Left lobe of liver (tissue), 2 donors: ENCODE data around the gene ZP3. TPM values are rescaled to one million over a fixed set of nuclear protein-coding genes. Genes with fewer than 3 reads are reported as not detected.
"Not testable (repeated sequence)": the region's sequence is repeated elsewhere in the genome, so short reads cannot be mapped to it uniquely, and the experiment has no call there.

Source experiments
- ATAC-seq: fragments of 200-7000 bp; cut with Tn5 transposase; one replicate; pipeline ENCODE4 v1.9.1; 2020; ENCODE audit warnings: mild to moderate bottlenecking, moderate library complexity
- DNase-seq: peaks from one replicate; pipeline ENCODE4 v3.0.0-alpha.2; 2020; ENCODE audit warnings: low spot score
- total RNA-seq: library from RNA; stranded (reverse); gene quantifications from one replicate; pipeline ENCODE4 v1.2.1, GENCODE V29; 2021
- donor health status: DM: no; HTN: no; CAD: no; lungs with moderate emphysema.
- donor health status: DM: no; HTN: yes; CAD: no.

The ZP3 gene
- total RNA-seq, 1 donor from 2014 or later = 0.20 TPM

DNA sequence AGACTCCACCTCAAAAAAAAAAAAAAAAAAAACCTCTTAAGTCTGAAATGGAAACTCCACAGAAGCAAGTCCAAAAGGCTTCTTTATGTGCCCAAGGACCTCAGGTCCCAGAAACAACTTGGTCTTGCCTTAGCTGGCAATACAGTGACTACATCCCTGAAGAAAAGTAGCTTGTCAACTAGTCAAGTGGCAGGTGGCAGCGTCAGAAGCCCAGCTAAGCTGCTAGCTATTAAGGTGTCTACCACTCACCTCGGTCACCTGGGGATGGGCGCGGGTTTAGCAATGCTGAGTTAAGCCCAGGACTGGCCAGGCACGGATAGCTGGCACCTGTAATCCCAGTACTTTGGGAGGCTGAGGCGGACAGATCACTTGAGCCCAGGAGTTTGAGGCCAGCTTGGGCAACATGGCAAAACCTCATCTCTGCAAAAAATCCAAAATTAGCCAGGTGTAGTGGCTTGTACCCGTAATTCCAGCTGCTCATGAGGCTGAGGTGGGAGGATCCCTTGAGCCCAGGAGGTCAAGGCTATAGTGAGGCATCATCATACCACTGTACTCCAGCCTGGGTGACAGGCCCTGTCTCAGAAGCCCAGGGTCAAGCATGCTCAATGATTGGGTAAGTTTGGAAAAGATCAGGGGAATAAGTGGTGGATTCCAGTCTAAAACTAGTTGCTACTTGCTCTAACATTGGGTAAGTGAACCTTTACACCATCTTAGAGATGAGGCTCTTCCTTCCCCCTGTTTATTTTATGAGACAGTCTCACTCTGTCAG, 14.6 kb downstream of the ZP3 start:
- DNase-seq, ATAC-seq: not testable (repeated sequence)

- not testable (repeated sequence) for DNase-seq, ATAC-seq
These were observed 15.7 kb downstream of the ZP3 start for GRCh38 chr7:76440404-76440803.

- peak; percentile 72 for ATAC-seq
- DNase-seq = not testable (repeated sequence)
These were observed 17.0 kb downstream of the ZP3 start for GRCh38 chr7:76441792-76442191.

DNA sequence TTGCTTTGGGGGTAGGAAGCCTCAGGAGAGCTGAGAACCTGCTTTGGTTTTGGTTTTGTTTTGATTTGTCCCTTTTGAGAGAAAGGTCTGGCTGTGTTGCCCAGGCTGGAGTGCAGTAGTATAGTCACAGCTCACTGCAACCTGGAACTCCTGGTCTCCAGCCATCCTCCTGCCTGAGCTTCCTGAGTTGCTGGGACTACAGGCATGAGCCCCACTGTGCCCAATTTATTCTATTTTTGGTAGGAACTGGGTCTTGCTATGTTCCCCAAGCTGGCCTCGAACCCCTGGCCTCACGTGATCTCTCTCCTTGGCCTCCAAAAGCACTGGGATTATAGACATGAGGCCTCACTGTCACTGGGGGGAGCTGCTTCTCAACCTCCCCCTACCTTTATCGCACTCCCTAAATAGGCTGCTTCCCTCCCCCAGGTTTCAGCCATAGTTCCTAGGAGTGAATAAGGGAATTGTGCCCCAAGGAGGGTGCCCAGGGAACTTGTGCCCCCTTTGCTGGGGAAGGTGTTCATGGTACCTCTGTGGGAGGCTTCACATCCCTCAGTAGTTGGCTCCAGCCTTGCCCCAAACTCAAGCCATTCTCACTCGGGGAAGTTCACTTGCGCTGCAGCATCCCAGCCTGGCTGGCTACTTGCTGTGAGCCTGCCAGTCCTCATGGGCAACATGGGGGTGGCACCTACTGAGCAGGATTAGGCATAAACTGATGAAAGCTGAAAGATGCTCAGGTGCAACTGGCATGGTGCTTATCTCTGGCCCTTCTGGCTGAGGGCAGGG, 18.1 kb downstream of the ZP3 start:
- DNase-seq, ATAC-seq: not testable (repeated sequence)

GRCh38 chr7:76443846-76444245, 19.1 kb downstream of the ZP3 start:
- DNase-seq, ATAC-seq: not testable (repeated sequence)

- DNase-seq = not testable (repeated sequence)
- peak; percentile 83 for ATAC-seq
These were observed 20.8 kb downstream of the ZP3 start for GRCh38 chr7:76445577-76446008.

DNA sequence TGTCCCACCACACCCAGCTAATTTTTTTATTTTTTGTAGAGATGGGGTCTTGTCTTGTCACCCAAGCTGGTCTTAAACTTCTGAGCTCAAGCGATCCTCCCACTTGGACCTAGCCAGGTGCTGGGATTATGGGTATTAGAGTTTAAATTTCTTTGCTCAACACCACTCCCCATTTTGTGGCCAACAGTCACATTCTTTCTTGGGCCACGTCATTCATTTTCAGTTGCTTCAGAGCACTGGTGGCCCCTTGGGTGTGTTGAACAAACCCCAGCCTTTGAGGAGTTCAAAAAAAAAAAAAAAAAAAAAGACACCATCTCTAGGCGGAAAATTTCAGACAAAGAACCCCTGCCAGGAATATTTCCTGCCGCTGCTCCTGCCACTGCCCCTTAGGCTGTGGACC, 32.3 kb downstream of the ZP3 start:
- ATAC-seq, DNase-seq: not testable (repeated sequence)

DNA sequence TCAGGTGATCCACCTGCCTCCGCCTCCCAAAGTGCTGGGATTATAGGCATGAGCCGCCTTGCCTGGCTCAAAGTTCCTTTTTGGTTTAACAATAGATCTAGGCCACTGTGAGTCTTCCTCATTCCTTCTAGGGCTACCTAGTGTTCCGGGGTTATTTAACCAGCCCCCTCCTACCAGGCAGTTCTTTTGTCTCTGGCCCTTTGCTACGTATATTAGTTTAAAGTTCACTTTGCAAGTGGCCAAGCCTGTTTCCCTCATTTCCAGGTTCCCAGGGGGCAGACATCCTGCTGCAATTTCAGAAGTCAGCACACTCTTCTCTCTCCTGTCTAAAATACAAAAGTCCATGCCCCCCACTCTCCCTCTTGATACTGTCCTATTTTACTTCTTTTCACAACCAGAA, 33.8 kb downstream of the ZP3 start:
- ATAC-seq, DNase-seq: not testable (repeated sequence)

GRCh38 chr7:76460767-76461166, 36.0 kb downstream of the ZP3 start:
- not testable (repeated sequence) for ATAC-seq, DNase-seq

DNA sequence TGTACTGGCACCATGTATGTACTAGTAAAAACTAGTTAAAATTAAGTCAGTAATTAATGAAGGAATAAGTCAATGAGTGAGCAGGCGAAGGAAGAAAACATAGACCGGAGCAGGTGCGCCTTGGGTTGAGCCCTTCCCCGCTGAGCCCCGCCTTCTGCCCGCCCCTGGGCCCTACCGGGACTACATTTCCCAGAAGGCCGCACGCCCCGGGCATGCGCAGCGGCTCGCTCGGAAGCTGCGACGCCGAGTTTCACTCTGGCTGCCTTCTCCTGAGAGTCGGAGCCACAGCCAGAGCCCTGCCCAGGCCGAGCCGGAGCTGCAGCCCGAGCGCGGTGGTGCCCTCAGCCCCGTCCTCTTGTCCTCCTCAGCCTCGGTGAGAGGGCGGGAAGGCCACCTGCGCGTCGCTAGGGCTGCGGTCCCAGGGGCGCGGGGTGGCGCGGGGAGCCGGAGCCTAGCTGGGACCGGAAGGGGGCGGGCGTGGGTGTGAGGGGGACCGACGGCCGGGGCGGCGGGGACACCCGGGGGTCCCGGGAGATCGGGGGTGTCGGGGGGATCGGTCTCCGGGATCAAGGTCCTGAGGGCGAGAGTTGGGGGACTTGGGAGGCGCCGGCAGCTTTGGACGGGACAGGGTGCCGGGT, 36.8 kb downstream of the ZP3 start, which contains the start of gene DTX2:
DTX2 (plus strand) TSS at position 246 of the 638 bp plus-strand sequence. CDS start 18,801 bp downstream, outside the sequence.
- peak; percentile 62 for DNase-seq
- peak; percentile 97 for ATAC-seq

GRCh38 chr7:76462271-76462882, 37.6 kb downstream of the ZP3 start:
- ATAC-seq = peak; percentile 67
- DNase-seq = not testable (repeated sequence)

DNA sequence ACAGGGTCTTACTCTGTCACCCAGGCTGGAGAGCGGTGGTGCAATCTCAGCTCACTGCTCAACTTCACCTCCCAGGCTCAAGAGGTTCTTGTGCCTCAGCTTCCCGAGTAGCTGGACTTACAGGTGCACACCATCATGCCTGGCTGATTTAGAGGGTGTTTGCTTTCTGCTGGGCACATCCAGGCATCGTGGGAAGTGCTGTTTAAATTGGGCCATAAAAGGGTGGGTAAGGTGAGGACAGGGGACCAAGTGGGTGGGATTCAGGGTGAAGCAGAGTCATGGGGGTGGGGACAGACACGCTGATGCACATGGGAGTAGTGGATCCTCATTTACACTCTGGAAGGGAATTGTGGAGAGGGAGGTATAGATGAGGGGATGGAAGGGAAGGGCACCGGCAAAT, 40.2 kb downstream of the ZP3 start:
- not testable (repeated sequence) for DNase-seq, ATAC-seq

GRCh38 chr7:76465950-76466349, 41.2 kb downstream of the ZP3 start:
- not testable (repeated sequence) for DNase-seq, ATAC-seq

DNA sequence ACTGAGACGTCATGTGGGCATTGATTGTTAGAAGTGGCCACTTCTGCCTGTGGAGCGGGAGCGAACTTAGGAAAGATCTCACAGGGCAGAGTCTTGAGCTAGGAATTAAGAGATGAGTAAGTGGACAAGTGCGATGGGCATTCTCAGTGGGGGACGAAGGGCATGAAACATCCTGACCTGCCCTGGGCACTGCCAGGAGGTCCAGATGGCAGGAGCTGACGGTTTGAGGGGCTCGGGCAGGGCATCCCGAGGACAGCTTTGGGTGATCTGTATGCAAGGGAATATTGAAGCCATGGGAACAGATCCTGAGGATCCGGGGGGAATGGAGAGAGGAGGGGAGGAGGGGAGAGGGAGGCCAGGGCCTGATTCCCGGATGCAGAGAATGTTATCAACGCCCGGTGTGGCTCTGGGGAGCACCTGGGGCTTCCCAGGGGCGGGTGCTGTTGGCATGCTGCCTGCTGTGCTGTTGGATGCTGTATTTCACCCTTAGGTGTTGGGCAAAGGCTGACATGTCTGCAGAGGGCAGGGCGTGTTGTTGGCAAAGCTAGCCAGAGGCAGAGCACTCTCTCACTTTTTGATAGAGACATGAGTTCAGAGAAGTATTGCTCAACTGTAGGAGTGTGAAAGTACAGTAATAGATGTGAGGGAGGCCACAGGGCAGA, 43.1 kb downstream of the ZP3 start:
- DNase-seq = peak; percentile 84
- ATAC-seq = peak; percentile 94

GRCh38 chr7:76471556-76472221, 46.9 kb downstream of the ZP3 start:
- not testable (repeated sequence) for DNase-seq

GRCh38 chr7:76473097-76473496, 48.3 kb downstream of the ZP3 start:
- not testable (repeated sequence) for DNase-seq, ATAC-seq

More at GRCh38 chr7:76471556-76472221, 46.9 kb downstream of the ZP3 start:
- not testable (repeated sequence) for ATAC-seq

DNA sequence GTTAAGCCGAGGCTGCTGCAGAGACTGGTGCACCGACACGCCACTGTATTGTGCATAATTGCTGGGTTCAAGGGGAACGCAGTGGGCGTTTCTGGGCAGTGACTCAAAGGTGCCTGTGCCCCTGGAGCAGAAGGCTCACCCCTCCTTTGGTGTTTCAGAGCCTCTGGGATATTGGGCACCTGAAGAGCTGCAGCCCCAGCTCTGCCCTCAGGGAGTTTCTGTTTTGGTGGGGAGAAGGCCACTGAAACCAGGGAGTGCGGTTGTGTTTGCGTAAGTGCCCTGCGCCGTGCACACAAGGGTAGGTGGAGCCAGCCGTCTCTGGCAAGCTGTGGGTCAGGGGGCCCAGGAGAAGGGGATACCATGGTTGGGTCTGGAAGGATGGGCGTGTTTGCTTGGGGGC, 51.5 kb downstream of the ZP3 start:
- ATAC-seq, DNase-seq: not testable (repeated sequence)

DNA sequence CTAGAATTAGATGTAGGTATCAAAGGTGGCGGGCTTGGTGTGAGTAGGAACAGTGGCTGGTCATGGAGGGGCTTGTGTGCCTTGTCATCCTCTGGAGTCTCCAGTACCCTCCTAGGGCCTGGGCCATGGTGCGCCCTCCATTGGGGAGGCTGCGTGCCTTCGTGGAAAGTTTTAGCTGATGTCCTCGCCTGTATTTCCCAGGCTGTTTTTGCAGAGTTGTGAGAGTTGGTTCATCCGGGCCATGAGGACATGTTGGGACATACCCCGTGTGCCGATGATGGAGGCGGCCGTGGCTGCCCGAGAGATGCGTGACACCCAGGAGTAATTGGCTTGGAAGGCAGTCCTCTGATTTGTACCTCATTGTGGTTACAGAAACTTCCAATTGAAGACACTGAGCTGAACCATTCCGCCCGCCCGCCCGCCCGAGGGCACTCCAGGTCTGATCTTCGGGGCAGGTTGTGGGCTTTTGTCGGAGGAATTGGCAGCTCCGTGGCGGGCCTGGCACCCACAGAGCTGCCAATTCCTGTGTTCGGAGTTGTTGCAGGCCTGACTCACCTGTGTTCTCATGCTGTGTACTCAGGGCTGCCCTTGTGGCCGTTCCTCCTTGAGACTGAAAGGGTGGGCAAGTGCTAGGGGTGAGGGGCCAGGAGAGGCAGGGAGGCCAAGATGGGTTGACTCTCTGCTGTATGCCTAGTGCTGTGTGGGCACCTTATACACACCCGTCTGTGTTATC, 52.2 kb downstream of the ZP3 start:
- not testable (repeated sequence) for ATAC-seq, DNase-seq

- DNase-seq, ATAC-seq: not testable (repeated sequence)
These were observed 54.9 kb downstream of the ZP3 start for GRCh38 chr7:76479628-76480027.
